Measurements from ENCODE around the gene NIPBL.
"Not testable (repeated sequence)": the region's sequence is repeated elsewhere in the genome, so short reads cannot be mapped to it uniquely, and the experiment has no call there.

NIPBL gene

DNA sequence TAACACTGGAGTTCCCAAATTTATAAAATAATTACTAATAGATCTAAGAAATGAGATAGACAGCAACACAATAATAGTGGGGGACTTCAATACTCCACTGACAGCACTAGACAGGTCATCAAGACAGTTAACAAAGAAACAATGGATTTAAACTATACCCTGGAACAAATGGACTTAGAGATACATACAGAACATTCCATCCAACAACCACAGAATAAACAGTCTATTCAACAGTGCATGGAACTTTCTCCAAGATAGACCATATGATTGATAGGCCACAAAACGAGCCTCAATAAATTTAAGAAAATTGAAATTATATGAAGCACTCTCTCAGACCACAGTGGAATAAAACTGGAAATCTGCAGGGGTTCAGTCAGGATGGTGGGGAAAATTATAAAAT, 209.5 kb downstream of the NIPBL start:
- not testable (repeated sequence) for DNase-seq (ENCODE audit: low read depth in 2 of 3, low spot score in 2 of 3)

DNA sequence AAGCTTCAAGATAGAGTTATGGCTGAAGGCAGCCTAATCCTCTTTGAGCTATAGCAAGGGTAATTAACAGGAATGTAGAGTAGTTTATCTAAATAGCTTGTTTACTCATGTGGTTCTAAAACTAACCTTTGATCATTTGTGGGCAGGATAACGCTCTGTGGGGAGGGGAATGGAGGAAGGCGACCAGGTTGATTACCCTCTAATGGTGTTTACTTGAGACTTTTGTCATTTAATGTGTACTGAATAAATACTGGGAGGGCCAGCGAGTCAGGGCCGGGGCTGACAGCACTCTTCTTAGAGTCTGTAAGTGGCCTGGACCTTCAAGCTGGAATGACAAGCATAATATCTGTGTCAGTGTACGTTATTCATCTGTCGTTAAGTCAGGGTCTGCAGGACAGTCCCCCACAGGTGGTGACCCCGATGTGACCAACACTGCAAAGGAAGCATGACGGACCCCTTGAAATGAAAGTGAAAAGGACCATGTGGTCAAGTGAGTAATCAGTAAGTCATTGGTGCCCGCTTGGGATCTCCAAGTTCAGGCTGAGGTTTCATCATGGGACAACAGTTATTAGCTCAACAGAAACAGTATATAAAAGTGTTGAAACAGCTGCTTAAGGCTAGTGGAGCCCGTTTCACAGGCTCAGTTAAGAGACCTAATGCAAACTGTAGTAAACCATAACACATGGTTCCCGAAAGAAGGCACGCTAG, 210.1 kb downstream of the NIPBL start:
- no peak for DNase-seq (ENCODE audit: low read depth in 2 of 3, low spot score in 2 of 3)

DNA sequence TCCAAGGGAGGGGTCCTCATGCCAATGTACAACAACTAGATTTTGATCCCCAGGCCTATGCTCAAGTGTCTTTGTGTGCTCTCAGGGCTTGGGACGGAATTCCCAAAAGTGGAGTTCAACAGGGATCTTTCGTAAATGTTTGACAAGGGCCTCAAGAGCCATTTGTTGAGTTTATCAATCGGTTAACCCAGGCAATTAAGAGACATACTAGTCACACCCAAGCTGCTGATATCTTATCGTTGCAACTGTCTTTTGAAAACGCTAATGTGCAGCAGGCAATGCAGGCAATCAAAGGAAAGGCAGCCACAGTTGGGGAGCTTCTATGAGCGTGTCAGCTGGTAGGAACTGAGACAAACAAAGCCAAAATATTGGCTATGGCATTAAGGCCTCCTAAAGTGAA, 211.4 kb downstream of the NIPBL start:
- no peak for DNase-seq (ENCODE audit: low read depth in 2 of 3, low spot score in 2 of 3)

DNA sequence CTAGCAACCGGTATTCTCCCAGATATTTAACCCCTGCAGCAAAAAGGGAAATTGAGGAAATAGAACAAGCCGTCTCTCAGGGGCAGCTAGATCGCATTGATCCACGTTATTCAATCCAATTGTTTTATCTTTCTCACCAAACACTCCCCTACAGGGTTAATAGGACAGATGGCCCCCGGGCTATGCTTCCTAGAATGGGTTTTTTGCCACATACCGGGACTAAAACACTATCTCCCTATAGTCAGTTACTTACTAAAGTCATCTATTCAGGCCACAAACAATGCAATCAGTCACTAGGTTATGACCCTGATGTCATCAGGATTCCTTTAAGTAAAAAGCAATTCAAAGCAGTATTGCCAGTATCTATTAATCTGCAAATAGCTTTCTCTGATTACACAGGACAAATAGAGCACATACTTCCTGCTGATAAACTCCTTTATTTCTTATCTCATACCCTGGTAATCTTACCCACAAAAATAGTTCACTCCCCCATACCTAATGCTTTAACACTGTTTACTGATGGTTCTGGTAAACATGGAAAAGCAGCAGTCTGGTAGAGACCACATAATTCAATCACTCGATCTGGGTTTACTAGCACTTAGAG, 213.7 kb downstream of the NIPBL start:
- DNase-seq (ENCODE audit: low read depth in 2 of 3, low spot score in 2 of 3), result no peak

DNA sequence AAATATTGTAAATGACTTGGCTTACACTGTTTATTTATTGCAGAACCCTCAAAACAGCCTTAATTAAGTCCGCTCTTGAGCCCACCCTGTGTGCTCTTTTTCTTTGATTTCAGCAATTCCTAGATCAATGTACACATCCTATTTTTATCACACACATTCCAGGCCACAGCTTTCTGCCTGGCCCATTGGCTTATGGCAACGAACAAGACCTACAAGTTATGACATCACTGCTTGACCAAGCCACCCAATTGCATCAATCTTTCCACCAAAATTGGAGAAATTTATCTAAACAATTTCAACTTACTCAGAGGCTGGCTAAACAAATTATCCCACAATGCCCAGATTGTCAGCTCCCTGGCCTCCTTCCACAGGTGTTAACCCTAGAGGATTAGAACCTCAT, 214.2 kb downstream of the NIPBL start:
- no peak for DNase-seq (ENCODE audit: low read depth in 2 of 3, low spot score in 2 of 3)

DNA sequence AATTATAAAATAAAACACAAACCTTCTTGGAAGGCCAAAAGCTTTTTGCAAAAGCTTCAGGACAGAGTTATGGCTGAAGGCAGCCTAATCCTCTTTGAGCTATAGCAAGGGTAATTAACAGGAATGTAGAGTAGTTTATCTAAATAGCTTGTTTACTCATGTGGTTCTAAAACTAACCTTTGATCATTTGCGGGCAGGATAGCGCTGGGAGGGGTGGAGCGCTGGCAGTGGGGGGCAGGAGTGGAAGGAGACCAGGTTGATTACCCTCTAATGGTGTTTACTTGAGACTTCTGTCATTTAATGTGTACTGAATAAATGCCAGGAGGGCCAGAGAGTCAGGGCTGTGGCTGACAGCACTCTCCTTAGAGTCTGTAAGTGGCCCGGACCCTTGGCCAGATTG, 217.2 kb downstream of the NIPBL start:
- DNase-seq (ENCODE audit: low read depth in 2 of 3, low spot score in 2 of 3), result not testable (repeated sequence)

DNA sequence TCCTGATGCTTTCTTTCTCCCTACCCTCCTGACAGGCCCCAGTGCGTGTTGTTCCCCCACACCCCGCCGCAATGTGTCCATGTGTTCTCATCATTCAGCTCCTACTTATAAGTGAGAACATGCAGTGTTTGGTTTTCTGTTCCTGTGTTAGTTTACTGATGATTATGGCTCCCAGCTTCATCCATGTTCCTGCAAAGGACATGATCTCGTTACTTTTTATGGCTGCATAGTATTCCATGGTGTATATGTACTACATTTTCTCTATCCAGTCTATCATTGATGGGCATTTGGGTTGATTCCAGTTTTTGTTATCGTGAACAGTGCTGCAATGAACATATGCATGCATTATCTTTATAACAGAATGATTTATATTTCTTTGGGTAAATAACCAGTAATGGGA, 222.7 kb downstream of the NIPBL start:
- DNase-seq (ENCODE audit: low read depth in 2 of 3, low spot score in 2 of 3), result not testable (repeated sequence)

DNA sequence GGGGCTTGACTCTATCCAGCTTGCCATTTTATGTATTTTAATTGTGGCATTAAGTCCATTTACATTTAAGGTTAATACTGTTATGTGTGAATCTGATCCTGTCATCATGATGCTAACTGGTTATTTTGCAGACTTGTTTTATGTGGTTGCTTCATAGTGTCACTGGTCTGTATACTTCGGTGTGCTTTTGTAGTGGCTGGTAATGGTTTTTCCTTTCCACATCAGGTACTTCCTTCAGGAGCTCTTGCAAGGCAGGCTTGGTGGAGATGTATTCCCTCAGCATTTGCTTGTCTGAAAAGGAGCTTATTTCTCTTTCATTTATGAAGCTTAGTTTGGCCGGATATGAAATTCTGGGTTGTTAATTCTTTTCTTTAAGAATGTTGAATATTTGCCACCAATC, 226.7 kb downstream of the NIPBL start:
- no peak for DNase-seq (ENCODE audit: low read depth in 2 of 3, low spot score in 2 of 3)

DNA sequence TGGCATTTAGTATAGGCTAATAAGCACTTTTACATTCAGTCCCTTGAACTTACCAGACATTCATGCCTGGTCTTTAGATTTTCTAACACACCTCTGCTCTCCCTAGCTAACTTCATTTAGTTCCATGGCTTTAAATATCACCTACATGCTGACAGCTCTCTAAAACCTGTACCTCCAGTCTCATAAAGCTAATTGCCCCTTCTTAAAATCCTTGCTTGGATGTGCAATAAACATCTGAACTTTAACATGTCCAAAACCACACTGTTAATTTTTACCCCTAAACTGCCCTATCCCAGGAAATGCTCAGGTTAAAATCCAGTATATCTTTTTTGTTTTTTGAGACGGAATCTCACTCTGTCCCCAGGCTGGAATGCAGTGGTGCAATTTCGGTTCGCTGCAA, 232.8 kb downstream of the NIPBL start:
- DNase-seq (ENCODE audit: low read depth in 2 of 3, low spot score in 2 of 3), result no peak

DNA sequence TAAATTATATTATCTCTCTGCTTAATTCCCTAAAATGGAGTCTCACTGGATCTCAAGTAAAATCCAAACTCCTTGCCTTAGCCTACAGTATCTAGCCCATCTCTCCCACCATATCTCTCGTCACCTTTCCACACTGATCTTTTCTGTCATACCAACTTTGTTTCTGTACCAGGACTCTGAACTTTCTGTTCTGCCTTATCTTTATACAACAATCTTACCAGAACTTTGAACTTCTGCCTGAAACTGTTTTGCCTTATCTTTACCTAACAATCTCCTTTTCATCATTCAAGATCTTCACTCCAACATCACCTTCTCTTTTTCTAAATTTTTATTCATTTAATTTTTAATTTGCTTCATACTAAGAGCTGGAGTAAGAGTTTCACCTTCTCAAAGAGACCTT, 233.6 kb downstream of the NIPBL start:
- DNase-seq (ENCODE audit: low read depth in 2 of 3, low spot score in 2 of 3), result no peak

DNA sequence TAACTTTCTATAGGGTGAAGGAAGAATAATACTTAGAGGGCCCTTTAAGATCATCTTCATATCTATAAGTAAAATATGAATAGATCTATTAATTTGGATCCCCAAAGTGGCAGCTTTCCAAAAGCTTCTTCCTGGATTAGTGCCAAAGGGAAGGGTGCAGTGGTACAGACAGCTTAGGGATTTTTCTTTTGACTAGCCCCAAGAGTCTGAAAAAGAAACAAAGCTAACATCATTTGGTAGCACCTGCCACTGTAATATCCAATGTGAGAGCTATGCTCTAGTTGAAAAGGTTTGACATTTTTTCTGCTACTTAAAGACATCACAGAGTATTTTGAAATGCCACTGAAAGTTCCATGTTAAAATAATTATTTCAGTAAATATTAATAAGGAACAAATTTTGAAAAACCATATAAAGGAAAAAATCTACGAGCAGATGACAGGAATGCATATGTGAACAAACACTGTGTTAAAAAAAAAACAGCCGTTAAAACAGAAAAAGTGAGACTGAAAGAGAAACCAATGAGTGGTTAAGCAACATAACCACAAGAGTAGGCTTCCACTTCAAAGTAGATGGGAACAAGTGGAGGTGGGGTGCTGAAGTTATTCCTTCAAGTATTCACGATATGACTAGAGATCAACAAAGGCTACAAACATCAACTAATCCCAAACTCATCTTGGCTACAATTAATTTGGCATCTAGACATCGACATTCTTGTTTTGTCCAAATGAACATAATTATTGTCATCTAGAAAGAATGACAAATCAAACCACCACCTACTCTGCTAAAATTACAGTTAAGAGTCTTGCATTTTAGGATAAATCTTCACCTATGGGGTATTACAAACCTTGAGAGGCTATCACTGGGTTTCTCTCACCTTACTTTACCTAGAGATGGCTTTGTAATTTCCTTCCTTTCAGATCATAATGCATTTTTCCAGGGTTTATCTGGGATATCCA, 235.1 kb downstream of the NIPBL start:
- no peak for DNase-seq (ENCODE audit: low read depth in 2 of 3, low spot score in 2 of 3)

DNA sequence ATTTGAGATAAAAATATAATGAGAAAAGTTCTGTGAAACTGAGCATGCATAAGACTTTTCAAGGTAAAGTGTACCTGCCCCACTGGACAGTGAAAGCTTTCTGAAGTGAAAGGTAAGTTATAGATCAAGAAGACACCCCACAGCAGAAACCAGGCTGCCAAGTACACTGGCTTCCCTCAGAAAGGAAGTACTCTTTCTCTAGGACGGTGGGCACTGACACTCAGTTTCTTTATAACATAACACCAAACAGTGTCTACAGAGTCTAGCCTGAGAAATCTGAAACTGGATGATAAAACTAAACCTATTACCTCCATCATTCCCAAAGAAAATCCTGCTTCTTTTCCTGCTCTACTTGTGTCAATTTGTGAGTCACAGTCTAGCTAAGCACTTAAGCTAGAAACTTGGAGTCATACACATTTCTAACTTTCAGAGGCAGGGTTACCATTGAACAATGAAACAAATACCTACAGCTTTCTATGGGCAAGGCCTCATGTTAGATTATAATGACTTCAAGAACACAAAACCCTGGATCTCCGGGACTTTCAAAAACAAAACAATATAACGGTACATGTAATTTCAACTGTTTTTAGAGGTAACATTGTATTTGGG, 235.9 kb downstream of the NIPBL start:
- no peak for DNase-seq (ENCODE audit: low read depth in 2 of 3, low spot score in 2 of 3)

Data from activated CD8-positive, alpha-beta memory T cell treated with anti-CD3 and anti-CD28 coated beads for 48 hours (primary cell).